GM21515 (cell line): ENCODE data around the gene MYLK4.
"Not testable (repeated sequence)": the region's sequence is repeated elsewhere in the genome, so short reads cannot be mapped to it uniquely, and the experiment has no call there.

Experiments
- ATAC-seq: cut with Tn5 transposase; IDR thresholded peaks from one replicate; pipeline ENCODE4 v1.9.1; 2021; ENCODE audit not compliant: unreplicated experiment

MYLK4 gene

GRCh38 chr6:2780102-2780737 is 29.5 kb upstream of the MYLK4 start:
- no peak for ATAC-seq

- no peak for ATAC-seq
Observed at GRCh38 chr6:2777249-2777648, 26.5 kb upstream of the MYLK4 start.

- ATAC-seq, result no peak
Observed at GRCh38 chr6:2775003-2775402, 24.3 kb upstream of the MYLK4 start.

GRCh38 chr6:2773449-2773848 is 22.7 kb upstream of the MYLK4 start:
- no peak for ATAC-seq

DNA sequence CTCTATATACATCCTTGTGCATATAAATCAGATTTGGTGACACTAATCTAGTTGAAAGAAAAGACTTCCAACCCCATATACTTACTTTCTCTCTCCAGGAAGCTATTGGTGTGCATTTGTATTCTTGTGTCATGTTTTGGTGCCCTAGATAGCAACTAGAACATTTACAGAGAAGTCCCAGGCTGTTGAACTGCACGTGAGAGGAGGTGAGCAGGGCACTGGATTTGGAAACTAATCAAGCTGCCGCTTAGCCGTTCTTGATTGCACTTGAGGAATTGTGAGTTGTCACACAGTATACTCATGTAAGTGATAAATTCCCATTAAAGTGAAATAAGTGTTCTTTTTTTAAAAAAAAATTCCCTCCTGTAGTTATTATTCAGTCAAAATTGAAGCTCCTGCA is 22.1 kb upstream of the MYLK4 start:
- ATAC-seq, result no peak

GRCh38 chr6:2771079-2771478 is 20.4 kb upstream of the MYLK4 start:
- ATAC-seq, result no peak

- ATAC-seq, result no peak
Observed at GRCh38 chr6:2770171-2770570, 19.4 kb upstream of the MYLK4 start.

GRCh38 chr6:2768696-2769095 is 18.0 kb upstream of the MYLK4 start:
- ATAC-seq, result no peak

DNA sequence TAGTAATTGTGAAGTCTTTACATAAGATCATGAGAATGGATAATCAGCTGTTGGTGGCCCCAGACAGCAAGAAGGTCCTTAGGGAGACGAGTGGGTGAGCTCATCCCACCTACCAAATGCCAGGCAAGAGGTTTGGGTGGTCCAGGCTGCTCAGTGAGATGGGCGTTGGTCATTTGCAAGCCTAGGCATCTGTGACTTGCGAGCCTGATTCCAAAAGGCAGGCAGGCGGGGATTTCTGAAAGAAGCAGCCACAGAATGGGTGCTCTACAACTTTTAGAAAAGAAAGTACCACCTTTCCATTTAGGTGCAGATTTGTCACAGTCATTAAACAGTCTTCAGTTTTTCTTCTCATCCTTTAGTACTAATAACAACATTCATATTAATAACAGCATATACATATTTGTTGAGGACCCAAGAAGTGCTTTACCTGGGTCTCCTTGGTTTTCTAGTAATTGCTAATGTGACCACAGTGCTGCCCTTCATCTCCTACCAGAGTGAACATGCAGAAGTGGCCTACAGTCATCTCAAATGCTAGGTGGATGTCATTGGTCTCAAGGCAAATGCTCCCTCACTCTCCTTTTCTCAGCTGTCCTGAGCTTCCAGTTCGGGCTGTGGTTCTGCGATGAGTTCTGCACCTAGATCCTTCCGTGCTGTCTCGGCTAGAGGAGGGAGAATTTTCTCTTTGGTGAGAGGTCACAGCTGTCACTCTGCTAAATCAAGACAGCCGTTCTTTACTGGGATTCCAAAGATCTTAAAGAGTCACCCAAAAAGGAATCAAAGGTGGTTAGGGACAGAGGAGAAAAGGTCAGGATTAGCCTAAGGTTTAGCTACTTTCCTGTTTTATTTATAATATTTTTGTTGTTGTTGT is 17.2 kb upstream of the MYLK4 start:
- ATAC-seq, result no peak

- ATAC-seq, result no peak
Observed at GRCh38 chr6:2766767-2767656, 16.3 kb upstream of the MYLK4 start.

DNA sequence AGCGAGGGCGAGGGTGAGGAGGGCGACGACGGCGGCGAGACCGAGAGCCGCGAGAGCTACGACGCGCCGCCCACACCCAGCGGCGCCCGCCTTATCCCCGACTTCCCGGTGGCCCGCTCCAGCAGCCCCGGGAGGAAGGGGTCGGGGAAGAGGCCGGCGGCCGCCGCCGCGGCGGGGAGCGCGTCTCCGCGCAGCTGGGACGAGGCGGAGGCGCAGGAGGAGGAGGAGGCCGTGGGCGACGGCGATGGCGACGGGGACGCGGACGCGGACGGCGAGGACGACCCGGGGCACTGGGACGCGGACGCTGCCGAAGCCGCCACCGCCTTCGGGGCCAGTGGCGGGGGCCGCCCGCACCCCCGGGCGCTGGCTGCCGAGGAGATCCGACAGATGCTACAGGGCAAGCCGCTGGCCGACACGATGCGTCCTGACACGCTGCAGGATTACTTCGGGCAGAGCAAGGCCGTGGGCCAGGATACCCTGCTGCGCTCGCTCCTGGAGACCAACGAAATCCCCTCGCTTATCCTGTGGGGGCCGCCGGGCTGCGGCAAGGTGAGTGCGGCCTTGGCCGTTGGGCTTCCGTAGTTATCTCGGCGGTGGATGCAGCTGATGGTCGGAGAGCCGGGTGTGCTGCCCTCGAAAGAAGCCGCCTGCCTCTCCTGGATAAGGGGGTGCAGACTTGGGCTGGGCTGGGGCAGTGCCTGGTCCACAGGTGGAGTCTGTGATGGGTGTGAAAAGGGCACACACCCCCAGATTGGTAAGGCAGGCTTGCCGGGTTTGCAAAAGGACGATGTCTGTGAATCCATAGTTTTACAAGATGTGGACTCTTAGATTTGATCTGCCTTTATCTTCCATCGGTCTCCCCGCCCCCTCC is 15.4 kb upstream of the MYLK4 start:
- ATAC-seq, result peak; percentile 12

- peak; percentile 86 for ATAC-seq
Observed at GRCh38 chr6:2765166-2765895, 14.6 kb upstream of the MYLK4 start, which contains the start of gene WRNIP1. Gene WRNIP1, plus strand, starts transcription at chr6:2765393. Its CDS starts 230 bp downstream, at chr6:2765623.

- ATAC-seq, result peak; percentile 56
Observed at GRCh38 chr6:2764610-2765165, 14.0 kb upstream of the MYLK4 start.

DNA sequence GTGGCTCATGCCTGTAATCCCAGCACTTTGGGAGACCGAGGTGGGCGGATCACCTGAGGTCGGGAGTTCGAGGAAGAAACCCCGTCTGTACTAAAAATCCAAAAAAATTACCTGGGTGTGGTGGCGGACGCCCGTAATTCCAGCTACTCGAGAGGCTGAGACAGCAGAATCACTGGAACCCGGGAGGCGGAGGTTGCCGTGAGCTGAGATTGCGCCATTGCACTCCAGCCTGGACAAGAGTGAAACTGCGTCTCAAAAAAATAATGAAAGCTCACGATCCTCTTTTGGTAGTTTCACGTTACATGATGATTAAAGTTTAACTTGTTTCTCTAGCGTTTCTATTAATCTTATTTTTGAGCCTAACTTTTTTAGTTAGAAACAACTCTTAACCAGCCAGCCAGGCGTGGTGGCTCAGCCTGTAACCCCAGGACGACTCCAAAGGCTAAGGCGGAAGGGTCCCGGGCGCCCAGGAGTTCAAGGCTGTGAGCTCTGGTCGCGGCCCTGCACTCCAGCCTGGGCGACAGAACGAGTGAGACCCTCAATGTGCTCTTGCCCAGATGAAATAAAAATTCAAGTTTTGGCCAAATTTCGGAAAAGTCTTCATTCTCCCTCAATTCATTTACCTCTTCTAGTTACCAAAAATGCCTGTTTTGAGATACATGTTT is 13.3 kb upstream of the MYLK4 start:
- ATAC-seq, result no peak

DNA sequence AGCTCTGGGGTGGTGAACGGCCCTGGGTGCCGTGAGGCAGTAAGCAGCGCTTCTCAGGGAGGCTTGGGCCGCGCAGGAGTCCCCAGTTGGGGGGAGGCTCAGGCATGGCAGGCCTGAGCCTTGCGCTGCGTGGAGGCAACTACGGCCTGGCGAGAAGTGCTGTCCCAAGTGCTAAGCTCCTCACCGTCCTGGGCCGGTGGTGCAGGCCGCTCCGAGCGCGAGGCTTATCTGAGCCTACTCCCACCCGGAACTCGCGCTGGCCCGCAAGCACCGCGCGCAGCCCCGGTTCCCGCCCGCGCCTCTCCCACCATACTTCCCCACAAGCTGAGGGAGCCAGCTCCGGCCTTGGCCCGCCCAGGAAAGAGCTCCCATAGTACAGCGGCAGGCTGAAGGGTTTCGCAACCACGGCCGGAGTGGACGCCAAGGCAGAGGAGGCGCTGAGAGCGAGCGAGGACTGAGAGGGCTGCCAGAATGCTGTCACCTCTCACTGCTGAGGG is 12.7 kb upstream of the MYLK4 start:
- no peak for ATAC-seq

DNA sequence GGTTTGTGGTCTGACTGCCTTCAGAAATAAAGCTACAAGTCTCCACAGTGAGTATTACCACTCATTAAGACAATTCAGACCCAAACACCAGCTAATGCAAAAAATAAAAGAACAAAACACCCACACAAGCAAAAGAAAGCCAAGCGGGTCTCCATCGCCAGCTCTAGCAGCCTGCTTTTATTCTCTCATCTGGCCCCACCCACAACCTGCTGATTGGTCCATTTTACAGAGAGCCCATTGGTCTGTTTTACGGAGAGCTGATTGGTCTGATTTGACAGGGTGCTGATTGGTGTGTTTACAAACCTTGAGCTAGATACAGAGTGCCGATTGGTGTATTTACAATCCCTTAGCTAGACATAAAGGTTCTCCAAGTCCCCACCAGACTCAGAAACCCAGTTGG is 12.1 kb upstream of the MYLK4 start:
- not testable (repeated sequence) for ATAC-seq

DNA sequence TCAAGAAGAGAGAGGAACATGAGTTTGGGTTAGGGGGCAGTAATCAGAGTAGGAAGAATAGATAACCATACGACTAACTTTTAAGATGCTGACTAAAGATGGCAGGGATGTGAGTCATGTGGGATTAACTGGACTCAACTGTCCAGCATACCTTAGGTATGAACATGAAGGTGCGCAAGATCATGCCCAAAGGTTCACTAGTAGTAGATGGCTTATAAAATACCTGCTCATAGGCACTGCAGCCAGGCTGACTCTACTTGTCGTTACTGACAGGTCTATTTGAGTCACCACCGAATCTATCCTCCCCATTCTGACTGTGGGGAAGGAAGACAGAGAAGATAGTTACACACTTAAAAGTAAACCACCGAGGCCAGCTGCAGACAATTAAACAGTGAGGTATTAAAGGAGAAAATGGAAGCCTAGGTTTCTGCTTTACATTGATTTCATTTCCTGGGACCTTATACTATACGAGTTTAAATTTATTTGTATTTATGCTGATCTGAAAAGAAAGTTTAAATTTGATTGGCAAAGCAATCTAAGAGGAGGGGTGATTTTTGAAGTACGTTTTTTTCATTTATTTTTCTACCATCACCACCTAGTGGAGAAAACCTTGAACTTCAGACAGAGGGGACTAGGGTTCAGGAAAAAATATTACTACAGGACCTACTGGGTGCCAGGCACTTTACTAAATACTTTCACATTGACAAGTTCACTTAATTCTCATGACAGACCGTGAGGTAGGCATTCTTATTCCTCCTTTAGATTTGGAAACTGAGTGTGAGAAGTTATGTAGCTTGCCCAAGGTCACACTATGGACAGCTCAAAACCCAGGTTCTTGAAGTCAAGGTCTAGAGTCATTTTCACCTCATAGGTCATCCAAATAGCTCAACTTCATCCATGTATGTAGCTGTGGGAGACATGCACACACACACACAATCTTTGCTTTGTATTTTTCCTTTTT is 10.4 kb upstream of the MYLK4 start:
- ATAC-seq, result no peak

DNA sequence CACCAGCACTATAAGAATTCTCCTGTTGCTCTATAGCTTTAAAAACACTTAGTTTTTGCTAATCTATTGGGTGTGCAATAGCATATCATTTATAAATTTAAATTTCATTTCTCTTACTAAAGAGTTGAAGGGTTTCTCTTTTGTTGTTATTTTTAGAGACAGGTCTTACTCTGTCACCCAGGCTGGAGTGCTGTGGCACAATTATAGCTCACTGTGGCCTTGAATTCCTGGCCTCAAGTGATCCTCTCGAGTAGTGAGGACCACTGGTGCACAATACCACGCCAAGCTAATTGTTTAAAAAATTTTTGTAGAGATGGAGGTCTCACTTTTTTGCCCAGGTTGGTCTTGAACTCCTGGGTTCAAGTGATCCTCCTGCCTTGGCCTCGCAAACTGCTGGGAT is 8.3 kb upstream of the MYLK4 start:
- no peak for ATAC-seq
